Measurements from ENCODE around the gene FAM81A.
"Not testable (repeated sequence)": the region's sequence is repeated elsewhere in the genome, so short reads cannot be mapped to it uniquely, and the experiment has no call there.

FAM81A gene

DNA sequence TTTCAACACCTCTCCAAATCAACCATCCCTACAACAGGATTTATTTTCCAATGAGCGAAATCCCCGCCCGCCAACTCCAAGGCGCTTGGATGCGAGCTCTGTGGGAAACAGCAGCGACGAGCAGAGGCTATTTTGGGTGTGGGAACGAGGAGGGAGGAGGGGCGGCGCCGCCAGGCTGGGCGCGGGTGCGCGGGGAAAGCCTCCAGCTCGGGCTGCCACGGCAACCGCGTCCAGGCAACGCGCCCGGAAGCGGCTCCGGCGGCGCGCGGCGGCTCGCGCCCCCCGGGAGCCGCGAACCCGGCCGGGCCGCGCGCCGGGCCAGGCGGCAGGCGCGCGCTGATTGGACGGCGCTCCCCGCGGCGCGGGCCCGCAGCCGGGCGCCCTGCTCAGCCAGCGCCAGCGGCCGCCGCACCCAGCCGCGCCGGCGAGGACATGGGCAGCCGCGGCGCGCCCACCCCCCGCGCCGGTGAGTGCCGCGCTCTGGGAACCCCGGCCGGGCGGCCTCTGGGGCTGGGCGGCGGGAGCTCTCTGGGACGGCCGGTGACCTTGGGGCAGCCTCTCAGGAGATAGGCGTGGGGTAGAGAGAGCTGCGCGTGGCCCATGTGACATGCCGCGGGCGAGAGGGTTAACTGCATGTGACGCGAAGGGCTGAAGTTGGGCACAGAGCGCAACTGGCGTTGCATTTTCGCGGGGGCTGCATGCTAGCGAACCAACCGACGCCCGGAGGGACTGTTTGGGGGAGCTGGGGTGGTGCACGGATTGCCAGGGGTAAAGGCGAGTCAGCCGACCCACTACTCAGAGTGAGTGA is at the start of gene FAM81A:
TSS of gene FAM81A (plus strand) at position 370 of the 808 bp plus-strand sequence. CDS start 20,441 bp downstream, outside the sequence.
- Histone ChIP-seq H3K27ac (peak within 1 kb of the TSS in 5 of 21 experiments; percentile 17 to 54 (median 30)), H3K4me3 (peak within 1 kb of the TSS; percentile 23 to 47 (median 34))

GRCh38 chr15:59388670-59389069 is 49.3 kb upstream of the FAM81A start:
- H3K27ac ChIP-seq: no peak overlapping the region

GRCh38 chr15:59392299-59392698 is 45.7 kb upstream of the FAM81A start:
- Histone ChIP-seq H3K27ac (no peak overlapping the region), H3K4me3 (no peak overlapping the region)

More at GRCh38 chr15:59388670-59389069, 49.3 kb upstream of the FAM81A start:
- no peak overlapping the region for H3K4me3 ChIP-seq

- H3K27ac ChIP-seq: no peak overlapping the region
- H3K4me3 ChIP-seq: no peak overlapping the region
These were observed 43.8 kb upstream of the FAM81A start for GRCh38 chr15:59394166-59394661.

DNA sequence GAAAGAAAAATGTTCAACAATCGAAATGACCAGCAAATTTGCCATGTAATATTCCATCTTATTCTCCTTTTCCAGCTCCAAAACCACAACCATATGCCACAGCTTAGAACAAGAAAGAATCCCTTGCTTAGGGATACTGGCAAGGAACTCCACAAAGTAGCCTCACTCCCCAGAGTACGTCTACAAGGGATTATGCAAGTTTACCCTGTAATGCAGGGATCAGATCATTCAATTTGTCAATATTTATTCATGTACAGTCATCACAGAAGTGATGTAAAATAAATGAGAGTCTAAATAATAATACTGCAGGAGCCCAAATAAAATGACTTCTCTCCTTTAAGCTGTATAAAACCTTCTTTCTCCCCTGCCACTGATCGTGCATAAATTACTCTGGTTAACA is 41.8 kb upstream of the FAM81A start:
- H3K27ac ChIP-seq: no peak overlapping the region
- H3K4me3 ChIP-seq: no peak overlapping the region

GRCh38 chr15:59396679-59397078 is 41.3 kb upstream of the FAM81A start:
- no peak overlapping the region for H3K4me3 ChIP-seq
- no peak overlapping the region for H3K27ac ChIP-seq

DNA sequence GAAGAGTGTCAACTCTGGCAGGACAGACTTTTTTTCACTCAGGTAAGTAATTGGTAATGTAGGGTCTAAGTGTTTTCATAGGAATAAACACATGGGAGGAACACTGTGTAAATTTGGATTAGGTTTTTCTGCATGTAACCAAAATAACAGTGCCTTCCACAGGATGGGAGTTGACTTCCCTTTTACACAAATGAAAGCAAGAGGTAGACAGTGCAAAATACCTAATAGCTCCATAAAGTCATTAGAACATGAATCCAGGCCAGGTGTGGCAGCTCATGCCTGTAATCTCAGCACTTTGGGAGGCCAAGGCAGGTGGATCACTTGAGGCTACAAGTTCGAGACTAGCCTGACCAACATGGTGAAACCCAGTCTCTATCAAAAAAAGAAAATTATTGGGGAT is 39.8 kb upstream of the FAM81A start:
- H3K4me3 ChIP-seq: no peak overlapping the region
- H3K27ac ChIP-seq: peak overlapping the region in 1 of 21 experiments; percentile 7

- Histone ChIP-seq H3K4me3 (no peak overlapping the region), H3K27ac (peak overlapping the region in 4 of 21 experiments; percentile 4 to 78 (median 56))
These were observed 38.4 kb upstream of the FAM81A start for GRCh38 chr15:59399465-59400102.

DNA sequence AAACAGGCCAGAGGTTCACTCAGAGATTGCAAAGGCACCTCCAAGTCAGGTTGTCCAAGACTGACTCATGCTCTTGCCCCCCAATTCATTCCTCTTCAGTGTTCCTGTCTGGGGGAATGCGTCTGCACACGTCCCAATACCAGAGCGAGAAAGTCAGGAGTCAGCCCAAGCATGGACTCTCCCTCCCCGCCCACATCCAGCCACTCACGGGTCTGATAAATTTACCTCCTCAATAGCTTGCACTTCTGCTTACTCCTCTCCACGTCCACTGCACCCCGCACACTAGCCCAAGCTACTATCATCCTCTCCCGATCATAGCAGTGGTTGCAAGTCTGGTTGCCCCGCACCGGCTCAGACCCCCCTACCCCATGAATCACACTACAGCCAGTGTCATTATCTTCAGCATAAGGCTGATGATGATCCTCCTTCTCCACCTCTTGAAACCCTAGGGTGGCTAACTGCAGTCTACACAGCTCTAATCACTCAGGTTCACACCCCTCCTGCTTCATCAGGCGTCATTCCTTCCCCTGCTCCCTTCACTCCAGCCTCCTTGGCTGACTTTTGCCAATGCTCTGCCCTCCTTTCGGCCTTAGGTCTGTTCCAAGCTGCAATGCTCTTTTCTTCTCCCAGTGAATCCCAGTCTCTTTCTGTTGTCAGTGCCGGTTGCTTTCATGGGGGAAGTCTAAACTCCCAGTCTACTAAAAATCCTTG is 37.7 kb upstream of the FAM81A start:
- no peak overlapping the region for H3K4me3 ChIP-seq
- peak overlapping the region in 4 of 21 experiments; percentile 4 to 78 (median 56) for H3K27ac ChIP-seq

- H3K4me3 ChIP-seq: not testable (repeated sequence)
- H3K27ac ChIP-seq: peak overlapping the region in 1 of 21 experiments; percentile 78
These were observed 36.7 kb upstream of the FAM81A start for GRCh38 chr15:59401051-59401823.

GRCh38 chr15:59401824-59402569 is 36.0 kb upstream of the FAM81A start:
- Histone ChIP-seq H3K27ac (peak overlapping the region in 1 of 21 experiments; percentile 44), H3K4me3 (no peak overlapping the region)

- H3K4me3 ChIP-seq: no peak overlapping the region
- no peak overlapping the region for H3K27ac ChIP-seq
These were observed 32.9 kb upstream of the FAM81A start for GRCh38 chr15:59405079-59405478.

GRCh38 chr15:59406446-59406845 is 31.5 kb upstream of the FAM81A start:
- Histone ChIP-seq H3K4me3 (no peak overlapping the region), H3K27ac (peak overlapping the region in 1 of 21 experiments; percentile 17)

GRCh38 chr15:59407946-59408345 is 30.0 kb upstream of the FAM81A start:
- Histone ChIP-seq H3K4me3 (no peak overlapping the region), H3K27ac (peak overlapping the region in 1 of 21 experiments; percentile 51)

GRCh38 chr15:59410391-59410896 is 27.5 kb upstream of the FAM81A start:
- Histone ChIP-seq H3K27ac (peak overlapping the region in 1 of 21 experiments; percentile 58), H3K4me3 (no peak overlapping the region)

DNA sequence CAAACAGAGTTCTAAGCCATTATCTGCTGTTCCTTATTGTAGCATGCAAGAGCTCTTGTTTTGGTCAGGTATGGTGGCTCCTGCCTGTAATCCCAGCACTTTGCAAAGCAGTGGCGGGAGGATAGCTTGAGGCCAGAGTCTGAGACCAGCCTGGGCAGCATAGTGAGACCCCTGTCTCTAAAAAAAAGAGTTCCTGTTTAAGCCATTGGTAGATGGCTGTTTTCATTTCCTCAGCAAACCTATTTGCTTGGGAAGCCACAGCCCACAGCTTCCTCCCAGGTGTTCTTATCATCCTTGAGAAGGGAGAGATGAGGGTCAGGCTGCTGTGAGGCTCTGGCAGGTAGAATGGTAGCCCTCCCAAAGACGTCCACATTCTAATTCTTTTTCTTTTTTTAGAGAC is 24.4 kb upstream of the FAM81A start:
- H3K27ac ChIP-seq: no peak overlapping the region
- no peak overlapping the region for H3K4me3 ChIP-seq

DNA sequence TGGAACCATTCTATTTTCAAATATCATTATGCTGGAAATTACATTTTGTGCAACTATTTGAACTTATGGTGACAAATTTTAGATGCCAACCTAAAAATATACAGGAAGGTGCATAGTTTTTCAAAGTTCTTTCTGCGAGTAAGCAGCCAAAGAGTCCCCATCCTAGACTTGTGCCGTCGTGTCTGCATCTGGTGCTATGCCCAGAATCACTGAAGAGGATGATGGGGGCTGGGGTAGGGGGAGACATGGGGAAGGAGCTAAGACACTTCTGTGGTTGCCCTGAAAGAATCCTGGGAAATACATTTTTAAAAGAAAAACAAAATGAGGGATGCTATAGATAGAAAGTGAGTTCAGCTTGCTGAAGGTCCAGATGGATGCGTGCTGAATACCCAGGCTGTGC is 21.2 kb upstream of the FAM81A start:
- Histone ChIP-seq H3K27ac (no peak overlapping the region), H3K4me3 (no peak overlapping the region)

GRCh38 chr15:59419170-59419569 is 18.8 kb upstream of the FAM81A start:
- H3K27ac ChIP-seq: no peak overlapping the region
- H3K4me3 ChIP-seq: no peak overlapping the region

DNA sequence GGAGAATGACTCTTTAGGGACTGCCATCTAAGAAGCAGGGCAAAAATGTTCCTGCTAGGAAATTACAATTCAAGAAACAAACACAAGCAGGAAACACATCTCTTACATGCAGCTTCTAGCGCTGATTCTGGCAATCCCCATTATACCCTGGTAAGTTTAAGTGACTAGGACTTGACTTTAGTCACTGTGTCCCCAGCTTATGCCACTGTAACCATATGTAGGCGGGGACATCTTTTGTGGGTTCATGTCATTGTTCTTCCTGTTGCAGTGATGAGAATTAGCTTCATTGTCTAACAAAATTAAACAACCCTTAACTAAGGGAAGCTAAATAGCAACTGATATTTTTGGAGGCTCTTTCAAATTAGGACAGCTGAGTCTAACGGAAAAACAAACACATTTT is 17.9 kb upstream of the FAM81A start:
- Histone ChIP-seq H3K4me3 (no peak overlapping the region), H3K27ac (no peak overlapping the region)

All from skin epidermis (tissue), 12 donors.